HepG2 (cell line): ENCODE measurements around the gene SFI1. TPM values are rescaled to one million over a fixed set of nuclear protein-coding genes. Genes with fewer than 3 reads are reported as not detected.

Source experiments
- BCL6 ChIP-seq: IDR thresholded peaks from 2 replicates; pipeline ENCODE4 v1.6.1; 2016; ENCODE audit warnings: missing genetic modification reagents, missing compliant biosample characterization
- CBX1 ChIP-seq: IDR thresholded peaks from one replicate; pipeline ENCODE4 v1.6.1; 2016; ENCODE audit warnings: antibody characterized with exemption, low read depth
- CBX5 ChIP-seq: sonication (generic); formaldehyde crosslinking; IDR thresholded peaks from 2 replicates; pipeline ENCODE4 v1.4.0; 2020; ENCODE audit warnings: missing genetic modification reagents, borderline replicate concordance
- DMAP1 ChIP-seq: IDR thresholded peaks from 2 replicates; pipeline ENCODE4 v1.6.1; 2016
- FOXO1 ChIP-seq: sonication (generic); formaldehyde crosslinking; IDR thresholded peaks from 2 replicates; pipeline ENCODE4 v1.4.0; 2020; ENCODE audit warnings: missing genetic modification reagents
- NFIB ChIP-seq: sonication (generic); formaldehyde crosslinking; IDR thresholded peaks from 2 replicates; pipeline ENCODE4 v1.9.0; 2021; ENCODE audit warnings: missing genetic modification reagents, mild to moderate bottlenecking, borderline replicate concordance
- NR2F2 ChIP-seq: IDR thresholded peaks from 2 replicates; pipeline ENCODE4 v1.6.1; 2012; ENCODE audit warnings: low read depth, inconsistent platforms, borderline replicate concordance
- PAF1 ChIP-seq: IDR thresholded peaks from 2 replicates; pipeline ENCODE4 v1.6.1; 2016; ENCODE audit warnings: missing genetic modification reagents, missing compliant biosample characterization
- POLR2G ChIP-seq: fragments of 200-400 bp; formaldehyde crosslinking; IDR thresholded peaks from 2 replicates; pipeline ENCODE4 v1.6.1; 2018; ENCODE audit warnings: mild to moderate bottlenecking, low read depth, low read length, moderate library complexity
- SCMH1 ChIP-seq: sonication (generic); formaldehyde crosslinking; IDR thresholded peaks from 2 replicates; pipeline ENCODE4 v1.9.0; 2021; ENCODE audit warnings: missing genetic modification reagents, mild to moderate bottlenecking, borderline replicate concordance
- SIN3A ChIP-seq: IDR thresholded peaks from 2 replicates; pipeline ENCODE4 v1.6.1; 2011; ENCODE audit warnings: low read depth, mild to moderate bottlenecking, control low read depth, low read length, borderline replicate concordance
- ZNF20 ChIP-seq: sonication (generic); formaldehyde crosslinking; IDR thresholded peaks from 2 replicates; pipeline ENCODE4 v1.4.0; 2020; ENCODE audit warnings: mild to moderate bottlenecking, moderate library complexity, missing genetic modification reagents
- ZNF550 ChIP-seq: sonication (generic); formaldehyde crosslinking; IDR thresholded peaks from 2 replicates; pipeline ENCODE4 v1.4.0; 2020; ENCODE audit warnings: mild to moderate bottlenecking, missing genetic modification reagents, borderline replicate concordance
- ZNF768 ChIP-seq: sonication (generic); formaldehyde crosslinking; IDR thresholded peaks from 2 replicates; pipeline ENCODE4 v1.4.0; 2020; ENCODE audit warnings: missing genetic modification reagents
- ZNF775 ChIP-seq: sonication (generic); formaldehyde crosslinking; IDR thresholded peaks from 2 replicates; pipeline ENCODE4 v1.4.0; 2020; ENCODE audit warnings: missing genetic modification reagents, mild to moderate bottlenecking, moderate library complexity, borderline replicate concordance
- ZNF850 ChIP-seq: sonication (generic); formaldehyde crosslinking; conservative IDR thresholded peaks from 2 replicates; pipeline ENCODE4 v1.9.0; 2021; ENCODE audit warnings: mild to moderate bottlenecking, missing genetic modification reagents
- polyA plus RNA-seq, 8 experiments: library from polyadenylated mRNA; depleted of rRNA in 3 of 8; stranded (reverse) in 7 of 8; unstranded in 1 of 8; fragments of >200 nt; fragmentation: Illumina TruSeq in 4 of 8; extraction: Trizol in 4 of 8; gene quantifications; 2 replicates each; pipeline versions ENCODE4 v1.2.1 to v1.2.3, GENCODE V29; 2011 to 2016; ENCODE audit warnings: low read depth in 4 of 8, missing spikeins in 1 of 8, mixed read lengths in 1 of 8; ENCODE audit not compliant: insufficient read depth in 1 of 8
- total RNA-seq, 5 experiments: library from RNA; depleted of rRNA; stranded (reverse); fragments of >200 nt; fragmentation: Illumina TruSeq; extraction: Trizol; gene quantifications; 2 replicates each; pipeline ENCODE4 v1.2.3, GENCODE V29; 2016; ENCODE audit warnings: low read depth in 1 of 5
- TF ChIP-seq, protein P1 (sequence below): sonication (generic); formaldehyde crosslinking; IDR thresholded peaks from 2 replicates; pipeline ENCODE4 v1.4.0; 2020; ENCODE audit warnings: missing genetic modification reagents; ENCODE audit errors: not compliant biosample characterization
- TF ChIP-seq, protein P2 (sequence below): sonication (generic); formaldehyde crosslinking; IDR thresholded peaks from 2 replicates; pipeline ENCODE4 v1.4.0; 2020; ENCODE audit warnings: mild to moderate bottlenecking, low read depth, missing genetic modification reagents
- TF ChIP-seq, protein P3 (sequence below): sonication (generic); formaldehyde crosslinking; IDR thresholded peaks from 2 replicates; pipeline ENCODE4 v1.4.0; 2020; ENCODE audit warnings: low read depth, mild to moderate bottlenecking, missing genetic modification reagents
- TF ChIP-seq, protein P4 (sequence below), 2 experiments: fragments of 450-650 bp in 1 of 2; sonication (generic) in 1 of 2; formaldehyde crosslinking; IDR thresholded peaks; 2 replicates each; pipeline versions ENCODE4 v1.5.0 to v1.8.0; 2020 to 2022; ENCODE audit warnings: mild to moderate bottlenecking in 1 of 2, missing genetic modification reagents in 1 of 2
- TF ChIP-seq, protein P5 (sequence below): IDR thresholded peaks from 2 replicates; pipeline ENCODE4 v1.6.1; 2016

SFI1 gene
- total and polyA plus RNA-seq, 2 of the 13 experiments (the other 11 are each of a cell fraction or from before 2014, with no cell fraction given) = 20.5 to 40.1 TPM

DNA sequence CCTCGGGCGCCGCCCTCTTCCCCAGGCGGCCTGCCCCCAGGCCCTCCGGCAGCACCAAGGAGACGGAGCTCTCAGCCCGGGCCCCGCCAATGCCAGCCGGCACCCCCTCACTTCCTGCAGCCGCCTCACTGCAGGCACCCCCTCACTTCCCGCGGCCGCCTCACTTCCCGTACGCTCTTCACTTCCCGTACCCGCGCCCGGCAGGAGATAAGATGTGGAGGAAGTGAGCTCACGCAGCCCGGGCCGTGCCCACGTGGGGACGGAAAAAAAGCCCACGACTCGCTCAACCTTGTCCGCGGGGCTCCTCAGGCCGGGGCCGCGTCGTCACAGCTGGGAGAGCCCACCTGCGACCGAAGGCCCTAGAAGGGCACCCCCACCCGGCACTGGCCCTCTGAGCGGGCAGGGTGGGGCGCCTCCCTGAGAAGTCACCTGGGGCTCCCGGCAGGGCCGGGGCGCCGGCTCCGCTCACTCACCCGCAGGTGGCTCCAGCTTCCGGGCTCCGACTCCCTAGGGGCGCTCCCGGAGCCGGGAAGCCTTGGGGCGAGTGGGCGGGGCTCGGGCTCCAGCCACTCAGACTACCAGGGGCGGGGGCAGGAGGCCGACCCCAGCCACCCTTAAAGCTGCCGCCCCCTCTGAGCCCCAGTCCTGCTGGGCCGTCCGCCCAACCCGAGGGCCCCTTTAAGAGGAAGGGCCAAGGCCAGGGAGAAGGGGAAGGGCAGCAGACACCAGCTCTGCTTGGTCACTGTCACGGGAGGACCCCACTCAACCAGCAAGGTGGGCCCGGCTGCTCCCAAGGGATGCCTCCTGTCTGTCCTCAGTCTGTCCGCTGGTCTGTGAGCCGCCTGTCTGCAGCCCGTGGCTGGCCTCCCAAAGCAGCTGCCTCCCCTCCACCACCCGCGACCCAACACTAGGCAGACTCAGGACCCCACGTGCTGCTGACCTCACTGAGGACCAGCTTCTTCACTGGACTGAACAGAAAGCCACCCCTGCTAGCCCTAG, 134.3 kb downstream of the SFI1 start (continued):
- TF ChIP-seq ZNF768 (CRISPR knock-in tag) = peak; percentile 16; the same call in 1 of the 2 replicates
- TF ChIP-seq ZNF550 (CRISPR knock-in tag) = no peak
- TF ChIP-seq POLR2G = peak; percentile 78
- TF ChIP-seq, protein P1, sequence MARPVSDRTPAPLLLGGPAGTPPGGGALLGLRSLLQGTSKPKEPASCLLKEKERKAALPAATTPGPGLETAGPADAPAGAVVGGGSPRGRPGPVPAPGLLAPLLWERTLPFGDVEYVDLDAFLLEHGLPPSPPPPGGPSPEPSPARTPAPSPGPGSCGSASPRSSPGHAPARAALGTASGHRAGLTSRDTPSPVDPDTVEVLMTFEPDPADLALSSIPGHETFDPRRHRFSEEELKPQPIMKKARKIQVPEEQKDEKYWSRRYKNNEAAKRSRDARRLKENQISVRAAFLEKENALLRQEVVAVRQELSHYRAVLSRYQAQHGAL = no peak
- no peak for TF ChIP-seq CBX1
- TF ChIP-seq ZNF775 (CRISPR knock-in tag) = no peak
- TF ChIP-seq, protein P2, sequence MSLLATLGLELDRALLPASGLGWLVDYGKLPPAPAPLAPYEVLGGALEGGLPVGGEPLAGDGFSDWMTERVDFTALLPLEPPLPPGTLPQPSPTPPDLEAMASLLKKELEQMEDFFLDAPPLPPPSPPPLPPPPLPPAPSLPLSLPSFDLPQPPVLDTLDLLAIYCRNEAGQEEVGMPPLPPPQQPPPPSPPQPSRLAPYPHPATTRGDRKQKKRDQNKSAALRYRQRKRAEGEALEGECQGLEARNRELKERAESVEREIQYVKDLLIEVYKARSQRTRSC = no peak
- no peak for TF ChIP-seq ZNF850 (CRISPR knock-in tag)
- TF ChIP-seq, protein P3, sequence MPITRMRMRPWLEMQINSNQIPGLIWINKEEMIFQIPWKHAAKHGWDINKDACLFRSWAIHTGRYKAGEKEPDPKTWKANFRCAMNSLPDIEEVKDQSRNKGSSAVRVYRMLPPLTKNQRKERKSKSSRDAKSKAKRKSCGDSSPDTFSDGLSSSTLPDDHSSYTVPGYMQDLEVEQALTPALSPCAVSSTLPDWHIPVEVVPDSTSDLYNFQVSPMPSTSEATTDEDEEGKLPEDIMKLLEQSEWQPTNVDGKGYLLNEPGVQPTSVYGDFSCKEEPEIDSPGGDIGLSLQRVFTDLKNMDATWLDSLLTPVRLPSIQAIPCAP = no peak
- TF ChIP-seq, protein P4, sequence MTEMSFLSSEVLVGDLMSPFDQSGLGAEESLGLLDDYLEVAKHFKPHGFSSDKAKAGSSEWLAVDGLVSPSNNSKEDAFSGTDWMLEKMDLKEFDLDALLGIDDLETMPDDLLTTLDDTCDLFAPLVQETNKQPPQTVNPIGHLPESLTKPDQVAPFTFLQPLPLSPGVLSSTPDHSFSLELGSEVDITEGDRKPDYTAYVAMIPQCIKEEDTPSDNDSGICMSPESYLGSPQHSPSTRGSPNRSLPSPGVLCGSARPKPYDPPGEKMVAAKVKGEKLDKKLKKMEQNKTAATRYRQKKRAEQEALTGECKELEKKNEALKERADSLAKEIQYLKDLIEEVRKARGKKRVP (CRISPR knock-in tag; IDR thresholded peaks at IDR 0.05) = no peak
- no peak for TF ChIP-seq CBX5 (CRISPR knock-in tag)
- TF ChIP-seq SIN3A = peak; percentile 44; the same call in 1 of the 2 replicates
- TF ChIP-seq SCMH1 (CRISPR knock-in tag) = no peak
- peak; percentile 69; the same call in 1 of the 2 replicates for TF ChIP-seq DMAP1 (CRISPR knock-in tag)
- TF ChIP-seq PAF1 (CRISPR knock-in tag) = no peak
- no peak for TF ChIP-seq NR2F2
- TF ChIP-seq BCL6 (CRISPR knock-in tag) = 0 out of 2 replicates have a peak, but pooled peaks have one; percentile 12
- TF ChIP-seq, protein P5, sequence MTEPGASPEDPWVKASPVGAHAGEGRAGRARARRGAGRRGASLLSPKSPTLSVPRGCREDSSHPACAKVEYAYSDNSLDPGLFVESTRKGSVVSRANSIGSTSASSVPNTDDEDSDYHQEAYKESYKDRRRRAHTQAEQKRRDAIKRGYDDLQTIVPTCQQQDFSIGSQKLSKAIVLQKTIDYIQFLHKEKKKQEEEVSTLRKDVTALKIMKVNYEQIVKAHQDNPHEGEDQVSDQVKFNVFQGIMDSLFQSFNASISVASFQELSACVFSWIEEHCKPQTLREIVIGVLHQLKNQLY (CRISPR knock-in tag) = no peak
- TF ChIP-seq ZNF20 (CRISPR knock-in tag) = no peak
- TF ChIP-seq NFIB (CRISPR knock-in tag) = no peak
- TF ChIP-seq FOXO1 (CRISPR knock-in tag) = no peak
